Hematopoietic multipotent progenitor cell treated with erythropoietin and hydrocortisone succinate and interleukin-3 and kit ligand, for 17 days (in vitro differentiated cells): ENCODE data around the gene TNFRSF25.

Experiments
- DNase-seq: peaks from one replicate; pipeline ENCODE4 v3.0.0-alpha.2; 2015; ENCODE audit warnings: low spot score

Gene TNFRSF25

GRCh38 chr1:6417961-6418667 lies 47.9 kb downstream of the TNFRSF25 start:
- no peak for DNase-seq

- DNase-seq = no peak
Measured at GRCh38 chr1:6416906-6417305, 49.1 kb downstream of the TNFRSF25 start.

- no peak for DNase-seq
Measured at GRCh38 chr1:6416295-6416656, 49.7 kb downstream of the TNFRSF25 start.

GRCh38 chr1:6414881-6415626 lies 50.9 kb downstream of the TNFRSF25 start:
- DNase-seq = no peak

- DNase-seq = no peak
Measured at GRCh38 chr1:6414443-6414844, 51.5 kb downstream of the TNFRSF25 start.

- DNase-seq = no peak
Measured at GRCh38 chr1:6412896-6413295, 53.1 kb downstream of the TNFRSF25 start.
